A549 (cell line): ENCODE results near the gene PRKAR1B. TPM values are rescaled to one million over a fixed set of nuclear protein-coding genes. Genes with fewer than 3 reads are reported as not detected.

Experiments used
- ATAC-seq, 2 experiments: fragments of 200-7000 bp in 1 of 2; fragments of >200 bp in 1 of 2; cut with Nextera tagmentation in 1 of 2; cut with Tn5 transposase in 1 of 2; 3 replicates each; pipeline versions ENCODE4 v1.8.0 to v1.9.1; 2018 to 2020; ENCODE audit warnings: mild to moderate bottlenecking in 1 of 2, moderate library complexity in 1 of 2
- CTCF ChIA-PET: fragments of 300-600 bp; sonication (Branson Sonifier 250); formaldehyde crosslinking; extraction: SDS; loops from one replicate; lab custom pipeline; 2021; ENCODE audit warnings: antibody characterized with exemption, inconsistent platforms; lab: Yijun Ruan, JAX
- POLR2A ChIA-PET: fragments of 350-600 bp; formaldehyde crosslinking; extraction: SDS; loops from one replicate; lab custom pipeline; 2021; ENCODE audit warnings: antibody characterized with exemption, inconsistent platforms; lab: Yijun Ruan, JAX
- DNase-seq, 2 experiments: peaks; one replicate each; pipeline versions ENCODE4 v3.0.0 to v3.0.0-alpha.2; 2011 to 2016; ENCODE audit warnings: low read depth in 1 of 2, low spot score in 1 of 2
- FAIRE-seq: peaks from 2 replicates; lab custom pipeline; 2011; peaks lifted over from hg19 to GRCh38; lab: Jason Lieb, UNC
- H3K27ac ChIP-seq, 2 experiments: fragments of >200 bp; sonication (Bioruptor Twin); formaldehyde crosslinking; 3 replicates each; pipeline ENCODE4 v1.5.1; 2016 to 2017
- H3K4me1 ChIP-seq: fragments of >200 bp; sonication (Bioruptor Twin); formaldehyde crosslinking; 3 replicates; pipeline ENCODE4 v1.6.1; 2016
- H3K4me2 ChIP-seq: fragments of >200 bp; sonication (Bioruptor Twin); formaldehyde crosslinking; 3 replicates; pipeline ENCODE4 v1.6.1; 2016
- H3K4me3 ChIP-seq: fragments of >200 bp; sonication (Bioruptor Twin); formaldehyde crosslinking; 3 replicates; pipeline ENCODE4 v1.5.1; 2016
- H3K9me3 ChIP-seq: fragments of >200 bp; sonication (Bioruptor Twin); formaldehyde crosslinking; 3 replicates; pipeline ENCODE4 v1.6.1; 2016
- BHLHE40 ChIP-seq: IDR thresholded peaks from 2 replicates; pipeline ENCODE4 v1.6.1; 2012; ENCODE audit warnings: low read depth, low read length, inconsistent platforms
- CBX2 ChIP-seq: fragments of 200-600 bp; sonication (generic); IDR thresholded peaks from 2 replicates; pipeline ENCODE4 v1.6.1; 2016; ENCODE audit warnings: low read depth, mild to moderate bottlenecking, borderline replicate concordance
- CBX8 ChIP-seq: fragments of 200-600 bp; sonication (generic); IDR thresholded peaks from 2 replicates; pipeline ENCODE4 v1.6.1; 2016
- CHD4 ChIP-seq: fragments of 200-600 bp; sonication (generic); IDR thresholded peaks from 2 replicates; pipeline ENCODE4 v1.6.1; 2016; ENCODE audit warnings: antibody characterized with exemption, mild to moderate bottlenecking, borderline replicate concordance
- EP300 ChIP-seq, 2 experiments: fragments of >200 bp; sonication (Bioruptor Twin); formaldehyde crosslinking; IDR thresholded peaks; 2 replicates in 1 of 2; 3 replicates in 1 of 2; pipeline ENCODE4 v1.6.1; 2016 to 2017
- ESRRA ChIP-seq: fragments of 150-350 bp; IDR thresholded peaks from 2 replicates; pipeline ENCODE4 v1.6.1; 2014; ENCODE audit warnings: mild to moderate bottlenecking, low read length, borderline replicate concordance
- HDAC2 ChIP-seq: fragments of 200-600 bp; sonication (generic); IDR thresholded peaks from 2 replicates; pipeline ENCODE4 v1.6.1; 2016
- HOXB5 ChIP-seq: fragments of 250-450 bp; sonication (Bioruptor Pico); IDR thresholded peaks from 2 replicates; pipeline ENCODE4 v1.5.0; 2020; ENCODE audit warnings: mild to moderate bottlenecking, moderate library complexity
- MAFK ChIP-seq: fragments of 450-650 bp; IDR thresholded peaks from 2 replicates; pipeline ENCODE4 v1.6.1; 2014; ENCODE audit not compliant: partially characterized antibody
- MAZ ChIP-seq: fragments of 150-350 bp; IDR thresholded peaks from 2 replicates; pipeline ENCODE4 v1.6.1; 2014; ENCODE audit warnings: antibody characterized with exemption, low read depth, low read length, borderline replicate concordance
- NPAS2 ChIP-seq: fragments of 250-450 bp; sonication (Bioruptor Pico); IDR thresholded peaks from 2 replicates; pipeline ENCODE4 v1.8.0; 2022; ENCODE audit warnings: mild to moderate bottlenecking, moderate library complexity, borderline replicate concordance
- NR3C1 ChIP-seq: fragments of >200 bp; sonication (Bioruptor Twin); formaldehyde crosslinking; IDR thresholded peaks from 3 replicates; pipeline ENCODE4 v1.6.1; 2017
- POLR2A ChIP-seq: IDR thresholded peaks from 2 replicates; pipeline ENCODE4 v1.6.1; 2012; ENCODE audit warnings: mild to moderate bottlenecking, low read length
- POLR2AphosphoS2 ChIP-seq: conservative IDR thresholded peaks from 2 replicates; pipeline ENCODE4 v1.6.1; 2012; ENCODE audit warnings: low read length, improper control_type of control experiment, inconsistent platforms
- RARB ChIP-seq: fragments of 250-450 bp; sonication (Bioruptor Pico); IDR thresholded peaks from 2 replicates; pipeline ENCODE4 v1.8.0; 2021; ENCODE audit warnings: mild to moderate bottlenecking, moderate library complexity
- RNF2 ChIP-seq: fragments of 200-600 bp; sonication (generic); IDR thresholded peaks from 2 replicates; pipeline ENCODE4 v1.6.1; 2016; ENCODE audit warnings: low read depth, mild to moderate bottlenecking, antibody characterized with exemption, moderate library complexity, borderline replicate concordance
- WGBS: methylation state at CpG from one replicate; pipeline ENCODE4 v1.1.6; 2017; ENCODE audit errors: missing lambda C conversion rate; 5-methylcytosine and 5-hydroxymethylcytosine counted together
- polyA plus RNA-seq, 4 experiments: library from polyadenylated mRNA; depleted of rRNA in 3 of 4; stranded (reverse); fragments of >200 nt; fragmentation: RNase III in 1 of 4; extraction: RNeasy Plus Mini Kit Qiagen cat#74134 plus additional on column Dnase treatment in 1 of 4; gene quantifications; 2 replicates in 3 of 4; 3 replicates in 1 of 4; pipeline ENCODE4 v1.2.3, GENCODE V29; 2011 to 2017
- TF ChIP-seq, protein P1 (sequence below): fragments of 150-350 bp; IDR thresholded peaks from 2 replicates; pipeline ENCODE4 v1.6.1; 2014; ENCODE audit warnings: low read depth, mild to moderate bottlenecking, low read length
- TF ChIP-seq, protein P2 (sequence below): IDR thresholded peaks from 2 replicates; pipeline ENCODE4 v1.6.1; 2012; ENCODE audit warnings: low read depth, borderline replicate concordance
- TF ChIP-seq, protein P3 (sequence below): fragments of 250-450 bp; sonication (Bioruptor Pico); IDR thresholded peaks from 2 replicates; pipeline ENCODE4 v1.5.0; 2020; ENCODE audit warnings: low read depth, mild to moderate bottlenecking, moderate library complexity

The PRKAR1B gene
- polyA plus RNA-seq, 2 of the 4 experiments (the other 2 are of a cell fraction): 10.1 to 33.7 TPM

DNA sequence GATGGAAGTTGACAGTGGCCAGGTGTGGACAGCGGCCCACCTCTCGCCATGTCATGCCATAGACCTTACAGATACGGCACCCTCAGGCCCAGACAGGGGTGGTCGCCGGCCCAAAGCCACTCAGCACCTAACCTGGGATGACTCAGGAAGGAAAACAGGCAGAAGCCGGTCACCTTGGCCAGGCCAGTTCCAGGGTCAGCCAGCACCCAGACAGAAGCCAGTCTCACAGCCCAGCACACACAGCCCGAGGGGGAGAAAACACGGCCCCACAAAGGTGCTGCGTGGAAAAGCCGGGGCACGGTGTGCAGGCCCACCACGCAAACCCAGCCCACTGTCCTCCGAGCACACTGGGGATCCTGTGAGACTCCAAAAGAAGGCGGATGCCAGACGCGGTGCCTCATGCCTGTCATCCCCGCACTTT, 95.8 kb downstream of the PRKAR1B start:
- Histone ChIP-seq H3K27ac (no peak overlapping the region), H3K9me3 (no peaks in the 10 kb centered on the region), H3K4me2 (no peak overlapping the region), H3K4me1 (peaks cover 5% of the 10 kb centered on the region; the same call in 1 of the 3 replicates), H3K4me3 (no peak overlapping the region)
- ChIA-PET POLR2A (no interaction called here), CTCF (interaction anchor here (1.0 kb wide), 1 partner anchor 298 kb away, joined by 3 read pairs; no protein-coding TSS in a partner anchor)
- 85% methylated on average over 12 of the region's 17 CpGs for WGBS
- ATAC-seq (no peak), FAIRE-seq (no peak), DNase-seq (no peak)
- no peak for TF ChIP-seq MAFK
- TF ChIP-seq CBX8: no peak

DNA sequence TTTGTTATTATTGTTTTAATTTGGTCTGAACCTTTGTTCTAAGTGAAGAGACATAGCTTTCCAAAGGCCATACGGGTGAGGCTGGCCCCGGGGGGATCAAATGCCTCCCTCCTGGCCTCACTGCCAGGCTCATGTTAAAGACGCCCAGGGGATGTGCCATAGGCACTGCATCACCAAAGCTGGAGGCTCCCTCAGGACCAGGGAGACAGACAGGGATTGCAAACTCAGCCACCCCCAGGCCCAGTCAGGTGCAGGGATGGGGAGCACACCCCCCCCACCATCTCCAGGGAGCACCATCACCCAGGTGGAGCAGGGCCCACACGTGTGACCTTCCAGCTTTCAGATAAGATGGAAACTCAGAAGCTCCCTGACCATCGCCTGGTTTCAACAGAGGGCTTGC, 96.5 kb downstream of the PRKAR1B start:
- Histone ChIP-seq H3K4me1 (peaks cover 5% of the 10 kb centered on the region; the same call in 1 of the 3 replicates), H3K4me2 (no peak overlapping the region), H3K4me3 (no peak overlapping the region), H3K9me3 (no peaks in the 10 kb centered on the region), H3K27ac (no peak overlapping the region)
- WGBS: 59% methylated on average over 4 of the region's 5 CpGs
- POLR2A ChIA-PET: no interaction called here
- no peak for DNase-seq
- TF ChIP-seq, protein P1, sequence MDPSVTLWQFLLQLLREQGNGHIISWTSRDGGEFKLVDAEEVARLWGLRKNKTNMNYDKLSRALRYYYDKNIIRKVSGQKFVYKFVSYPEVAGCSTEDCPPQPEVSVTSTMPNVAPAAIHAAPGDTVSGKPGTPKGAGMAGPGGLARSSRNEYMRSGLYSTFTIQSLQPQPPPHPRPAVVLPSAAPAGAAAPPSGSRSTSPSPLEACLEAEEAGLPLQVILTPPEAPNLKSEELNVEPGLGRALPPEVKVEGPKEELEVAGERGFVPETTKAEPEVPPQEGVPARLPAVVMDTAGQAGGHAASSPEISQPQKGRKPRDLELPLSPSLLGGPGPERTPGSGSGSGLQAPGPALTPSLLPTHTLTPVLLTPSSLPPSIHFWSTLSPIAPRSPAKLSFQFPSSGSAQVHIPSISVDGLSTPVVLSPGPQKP: no peak
- TF ChIP-seq RNF2 (no peak), EP300 (IDR thresholded peaks at IDR 0.05) (no peak), NR3C1 (no peak), POLR2AphosphoS2 (no peak), MAZ (no peak), RARB (CRISPR knock-in tag) (no peak)
- no peak for ATAC-seq
- CTCF ChIA-PET: interaction anchor here (1.1 kb wide), 1 partner anchor 309 kb away, joined by 3 read pairs; no protein-coding TSS in a partner anchor
- no peak for FAIRE-seq

DNA sequence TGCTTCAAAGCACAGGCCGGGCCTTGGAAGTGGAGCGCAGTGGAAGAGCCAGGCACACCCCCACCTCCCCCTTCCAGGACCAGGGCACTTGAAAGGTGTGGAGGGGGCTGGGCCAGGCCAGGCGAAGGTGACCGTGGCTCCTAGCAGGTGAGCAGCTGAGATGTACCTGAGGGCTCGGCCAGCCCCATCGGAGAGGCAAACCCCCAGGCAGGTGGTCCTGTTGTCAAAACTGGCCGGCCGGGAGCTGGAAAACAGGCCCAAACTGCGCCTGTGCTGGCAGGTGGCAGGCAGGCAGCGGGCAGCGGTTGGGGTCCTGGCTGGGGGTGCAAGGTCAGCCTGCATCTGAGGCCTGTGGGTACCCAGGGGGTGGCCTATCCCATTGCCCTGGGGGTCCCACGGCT, 97.0 kb downstream of the PRKAR1B start:
- CTCF ChIA-PET: interaction anchor here (1.1 kb wide), 1 partner anchor 308 kb away, joined by 3 read pairs; no protein-coding TSS in a partner anchor
- 97% methylated on average over 8 of the region's 12 CpGs for WGBS
- FAIRE-seq (no peak), ATAC-seq (no peak), DNase-seq (no peak)
- Histone ChIP-seq H3K4me2 (no peak overlapping the region), H3K9me3 (no peaks in the 10 kb centered on the region), H3K4me3 (no peak overlapping the region), H3K27ac (no peak overlapping the region), H3K4me1 (peaks cover 1% of the 10 kb centered on the region; the same call in 1 of the 3 replicates)
- TF ChIP-seq, protein P2, sequence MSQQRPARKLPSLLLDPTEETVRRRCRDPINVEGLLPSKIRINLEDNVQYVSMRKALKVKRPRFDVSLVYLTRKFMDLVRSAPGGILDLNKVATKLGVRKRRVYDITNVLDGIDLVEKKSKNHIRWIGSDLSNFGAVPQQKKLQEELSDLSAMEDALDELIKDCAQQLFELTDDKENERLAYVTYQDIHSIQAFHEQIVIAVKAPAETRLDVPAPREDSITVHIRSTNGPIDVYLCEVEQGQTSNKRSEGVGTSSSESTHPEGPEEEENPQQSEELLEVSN: no peak
- TF ChIP-seq CBX8 (no peak), BHLHE40 (no peak), ESRRA (no peak), POLR2A (no peak), POLR2AphosphoS2 (no peak), CHD4 (no peak), EP300 (IDR thresholded peaks at IDR 0.05) (no peak), HDAC2 (no peak)
- TF ChIP-seq, protein P3, sequence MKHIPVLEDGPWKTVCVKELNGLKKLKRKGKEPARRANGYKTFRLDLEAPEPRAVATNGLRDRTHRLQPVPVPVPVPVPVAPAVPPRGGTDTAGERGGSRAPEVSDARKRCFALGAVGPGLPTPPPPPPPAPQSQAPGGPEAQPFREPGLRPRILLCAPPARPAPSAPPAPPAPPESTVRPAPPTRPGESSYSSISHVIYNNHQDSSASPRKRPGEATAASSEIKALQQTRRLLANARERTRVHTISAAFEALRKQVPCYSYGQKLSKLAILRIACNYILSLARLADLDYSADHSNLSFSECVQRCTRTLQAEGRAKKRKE (CRISPR knock-in tag): no peak
- POLR2A ChIA-PET: no interaction called here

DNA sequence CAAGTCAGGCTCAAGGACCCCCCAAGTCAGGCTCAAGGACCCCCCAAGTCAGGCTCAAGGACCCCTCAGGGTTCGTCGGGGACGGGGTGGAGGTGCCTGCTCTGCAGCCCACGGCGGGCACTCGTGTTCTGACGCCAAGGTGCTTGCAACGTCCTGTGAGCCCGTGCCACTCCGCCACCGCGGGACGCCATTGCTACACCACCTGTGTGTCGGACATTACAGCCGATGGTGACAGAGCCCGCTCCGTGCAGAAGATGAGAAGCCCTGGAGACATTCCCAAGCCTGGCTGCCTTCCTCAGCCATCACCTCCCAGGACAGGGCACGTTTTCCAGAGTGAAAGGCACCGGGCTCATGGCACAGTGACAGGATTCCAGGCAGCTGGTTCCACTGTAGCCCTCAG, 98.3 kb downstream of the PRKAR1B start:
- H3K4me1 ChIP-seq: no peaks in the 10 kb centered on the region
- no peak for FAIRE-seq
- TF ChIP-seq CBX2 (no peak), POLR2AphosphoS2 (no peak), BHLHE40 (no peak), HOXB5 (no peak), NPAS2 (CRISPR knock-in tag) (no peak)
- H3K4me2 ChIP-seq: no peak overlapping the region
- 93% methylated on average over 14 of the region's 19 CpGs for WGBS
- POLR2A ChIA-PET: no interaction called here
- no peaks in the 10 kb centered on the region for H3K9me3 ChIP-seq
- H3K4me3 ChIP-seq: no peak overlapping the region
- CTCF ChIA-PET: no interaction called here
- DNase-seq: no peak
- H3K27ac ChIP-seq: no peak overlapping the region
- no peak for ATAC-seq
